HG03039 (cell line): ENCODE measurements around the gene CELF4.

ENCODE experiments used
- ATAC-seq: cut with Tn5 transposase; IDR thresholded peaks from one replicate; pipeline ENCODE4 v1.9.1; 2021; ENCODE audit warnings: mild to moderate bottlenecking, moderate library complexity; ENCODE audit not compliant: unreplicated experiment

CELF4 gene

GRCh38 chr18:37497853-37498518 lies 67.6 kb downstream of the CELF4 start:
- no peak for ATAC-seq

- no peak for ATAC-seq
Measured at GRCh38 chr18:37496568-37496967, 69.0 kb downstream of the CELF4 start.

GRCh38 chr18:37495354-37495753 lies 70.2 kb downstream of the CELF4 start:
- ATAC-seq, result no peak

GRCh38 chr18:37494406-37494805 lies 71.2 kb downstream of the CELF4 start:
- no peak for ATAC-seq

DNA sequence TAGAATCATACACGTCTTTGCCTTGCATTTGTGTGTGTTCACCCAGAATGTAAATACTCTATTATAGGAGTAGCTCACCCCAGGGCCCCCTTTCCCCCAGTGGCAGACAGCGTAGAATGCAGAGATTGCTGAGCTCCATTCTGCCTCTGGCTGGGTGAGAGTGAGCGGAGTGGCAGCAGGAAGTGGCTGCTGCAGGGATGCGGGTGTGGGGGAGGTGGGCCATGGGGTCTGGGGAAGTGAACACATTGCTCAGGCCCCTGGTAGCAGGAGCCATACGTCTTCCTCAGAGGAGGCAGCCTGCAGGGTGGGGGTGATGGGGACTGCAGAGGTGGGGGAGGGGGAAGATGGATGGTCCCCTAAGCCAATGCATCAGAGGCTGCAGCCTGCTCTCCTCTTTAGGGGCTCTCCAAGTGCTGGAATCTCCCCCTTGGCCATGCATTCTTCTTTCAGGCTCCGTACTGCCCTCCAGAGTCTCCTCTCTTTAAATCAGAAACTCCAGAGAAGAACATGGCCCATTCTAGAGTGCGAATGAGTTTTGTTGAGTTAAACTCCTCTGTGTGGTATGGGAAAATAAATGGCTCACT lies 72.2 kb downstream of the CELF4 start:
- ATAC-seq, result no peak

DNA sequence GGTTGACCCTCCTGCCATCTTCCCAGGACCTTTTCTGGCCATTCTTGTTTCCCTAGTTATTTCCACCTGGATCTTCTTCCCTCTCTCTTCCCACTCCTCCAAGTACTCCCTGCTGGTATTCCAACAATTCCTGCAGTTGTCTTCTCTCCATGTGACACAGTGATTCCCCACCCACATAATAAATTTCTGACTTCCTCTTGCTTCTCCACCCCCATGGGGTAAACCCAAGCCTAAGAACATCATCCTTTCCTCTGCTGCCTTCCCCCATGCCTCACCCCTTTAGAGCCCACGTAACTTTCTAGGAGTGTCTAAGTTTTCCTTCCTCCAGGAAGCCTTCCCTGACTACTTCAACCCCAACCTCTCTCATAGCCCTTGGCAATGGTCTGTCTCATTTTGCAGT lies 72.6 kb downstream of the CELF4 start:
- ATAC-seq, result no peak

- ATAC-seq, result no peak
Measured at GRCh38 chr18:37491526-37491925, 74.1 kb downstream of the CELF4 start.

DNA sequence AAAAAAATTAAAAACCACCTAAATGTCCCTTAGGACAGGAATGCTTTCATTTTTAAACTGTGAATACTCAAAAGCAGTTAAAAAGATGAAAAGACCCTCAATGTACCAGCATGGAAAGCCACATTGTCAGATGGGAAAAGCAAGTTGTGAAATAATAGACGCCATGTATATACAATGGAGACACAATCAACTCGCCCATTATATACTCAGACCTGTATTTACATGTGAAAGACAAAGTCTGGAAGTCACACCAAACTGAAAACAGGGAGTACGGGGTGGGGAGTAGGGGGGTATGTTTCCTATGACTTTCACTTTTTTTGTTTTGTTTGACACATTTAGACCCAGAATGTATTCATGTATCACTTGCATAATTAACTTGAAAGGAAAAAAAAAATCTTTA lies 75.6 kb downstream of the CELF4 start:
- no peak for ATAC-seq

- no peak for ATAC-seq
Measured at GRCh38 chr18:37489011-37489410, 76.6 kb downstream of the CELF4 start.

DNA sequence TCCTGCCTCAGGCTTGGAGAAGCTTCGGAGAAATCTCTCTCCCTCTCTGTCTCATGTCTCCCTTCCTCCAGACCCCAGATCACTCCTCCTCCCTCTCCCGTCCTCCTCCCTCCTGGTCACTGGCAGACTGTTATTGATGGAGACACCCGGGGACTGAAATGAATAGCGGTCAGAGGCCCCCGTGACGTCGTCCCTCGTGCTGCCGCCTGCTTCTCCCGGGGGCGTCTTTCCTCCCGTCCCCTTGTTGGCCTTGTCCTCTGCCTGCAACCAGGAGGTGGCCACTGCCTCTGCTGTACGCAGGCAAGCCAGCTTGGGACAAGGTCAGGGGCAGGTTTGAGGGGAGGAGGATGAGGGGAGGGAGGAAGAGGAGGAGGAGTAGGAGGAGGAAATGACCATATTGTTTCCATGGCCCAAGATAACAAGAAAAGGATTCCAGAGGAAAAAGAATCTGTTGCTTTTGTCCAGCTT lies 78.2 kb downstream of the CELF4 start:
- ATAC-seq, result no peak

DNA sequence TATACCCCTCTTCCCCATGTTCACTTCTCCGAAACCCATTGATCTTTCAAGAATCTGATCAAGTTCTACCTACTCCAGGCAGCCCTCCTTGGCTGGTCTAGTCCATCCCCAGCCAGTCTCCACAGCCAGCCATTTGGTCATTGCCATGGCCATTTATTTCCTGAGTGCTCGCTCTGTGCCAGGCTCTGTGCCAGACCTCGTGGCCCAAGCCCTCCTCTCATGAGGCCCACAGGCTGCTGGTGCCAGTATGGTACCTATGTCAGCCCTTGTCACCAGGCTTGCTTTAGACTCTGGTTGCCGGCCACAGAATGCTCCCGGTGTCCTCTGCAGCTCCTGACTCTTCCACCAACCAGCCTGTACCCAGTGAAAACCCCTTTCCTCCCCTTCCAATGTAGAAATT lies 78.8 kb downstream of the CELF4 start:
- ATAC-seq, result no peak

- ATAC-seq, result no peak
Measured at GRCh38 chr18:37484983-37485834, 80.4 kb downstream of the CELF4 start.

GRCh38 chr18:37483984-37484819 lies 81.4 kb downstream of the CELF4 start:
- no peak for ATAC-seq

GRCh38 chr18:37483221-37483971 lies 82.2 kb downstream of the CELF4 start:
- ATAC-seq, result no peak

DNA sequence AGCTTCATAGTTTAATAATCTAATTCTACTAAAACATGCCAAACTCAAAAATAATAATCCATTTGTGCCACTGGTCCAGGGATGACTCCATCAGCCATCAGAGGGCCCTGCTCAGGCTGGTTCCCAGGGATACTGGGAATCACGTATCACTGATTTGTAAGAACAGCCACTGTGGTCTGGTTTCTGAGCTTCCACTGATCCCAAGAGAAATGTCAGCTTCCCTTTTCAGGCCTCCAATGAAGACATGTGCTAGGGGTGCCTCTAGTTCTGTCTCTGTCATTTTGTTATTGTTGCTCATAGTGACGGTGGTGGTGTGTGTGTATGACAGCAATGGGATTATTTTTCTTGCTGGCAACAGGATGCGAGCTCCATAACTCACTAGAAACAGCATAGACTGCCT lies 83.2 kb downstream of the CELF4 start:
- no peak for ATAC-seq

- ATAC-seq, result no peak
Measured at GRCh38 chr18:37482002-37482401, 83.6 kb downstream of the CELF4 start.

GRCh38 chr18:37481491-37481890 lies 84.1 kb downstream of the CELF4 start:
- ATAC-seq, result no peak

- ATAC-seq, result no peak
Measured at GRCh38 chr18:37481072-37481471, 84.5 kb downstream of the CELF4 start.

DNA sequence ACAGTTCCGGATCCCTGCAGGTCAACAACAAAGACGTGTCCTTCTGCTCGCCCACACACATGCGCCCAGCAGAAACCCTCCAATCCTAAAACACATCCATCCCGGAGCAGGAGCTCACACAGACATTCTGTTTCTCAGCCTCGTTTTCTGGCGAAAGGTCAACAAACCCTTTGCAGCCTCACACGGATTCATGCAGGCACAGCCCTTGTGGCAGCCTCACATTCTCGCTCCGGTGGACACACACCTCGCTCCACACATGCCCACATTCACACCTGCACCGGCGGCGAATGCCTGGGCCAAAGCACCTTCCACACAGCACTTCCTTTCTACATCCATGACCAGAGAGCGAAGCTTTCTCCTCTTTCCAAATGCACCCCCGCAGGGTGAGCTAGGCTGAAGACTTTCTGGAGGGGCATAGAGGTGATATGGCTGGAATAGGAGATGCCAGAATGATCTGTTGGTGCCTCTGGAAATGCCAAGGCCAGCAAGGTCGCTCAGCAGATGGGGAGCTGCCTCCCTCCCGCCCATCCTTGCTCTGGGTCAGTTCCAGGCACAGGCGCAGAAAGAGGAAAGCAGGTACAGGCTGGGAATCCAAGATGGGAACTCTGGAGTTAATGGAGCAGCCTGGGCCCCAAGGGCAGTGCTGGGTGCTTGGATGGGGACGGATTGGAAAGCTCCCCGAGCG lies 88.8 kb downstream of the CELF4 start:
- ATAC-seq, result no peak

GRCh38 chr18:37476182-37476581 lies 89.4 kb downstream of the CELF4 start:
- no peak for ATAC-seq
